Liver (tissue), 9 donors: ENCODE measurements around the gene RNF220. TPM values are rescaled to one million over a fixed set of nuclear protein-coding genes. Genes with fewer than 3 reads are reported as not detected.
A peak's percentile ranks its signal among the peaks of the same experiment; 100 is the strongest.

ENCODE experiments used
- DNase-seq: peaks from one replicate; pipeline ENCODE4 v3.0.0-alpha.2; 2017; ENCODE audit warnings: low spot score
- H3K27ac ChIP-seq, 2 donors: one replicate each; pipeline ENCODE4 v1.7.0; 2013; ENCODE audit warnings: inconsistent platforms in 2 of 2, low read length in 2 of 2, control low read depth in 1 of 2, low read depth in 1 of 2, mild to moderate bottlenecking in 1 of 2
- H3K27me3 ChIP-seq, 4 donors: one replicate each; pipeline versions ENCODE4 v1.6.1 to v1.7.0; 2013; ENCODE audit warnings: low read length in 3 of 4, inconsistent platforms in 1 of 4, mild to moderate bottlenecking in 1 of 4, moderate library complexity in 1 of 4; ENCODE audit not compliant: control insufficient read depth in 4 of 4, insufficient read depth in 4 of 4
- H3K36me3 ChIP-seq, 4 donors: one replicate each; pipeline versions ENCODE4 v1.6.1 to v1.7.0; 2013; ENCODE audit warnings: low read length in 3 of 4, mild to moderate bottlenecking in 3 of 4, low read depth in 1 of 4, moderate library complexity in 1 of 4; ENCODE audit not compliant: control insufficient read depth in 4 of 4, insufficient read depth in 3 of 4
- H3K4me1 ChIP-seq, 4 donors: one replicate each; pipeline versions ENCODE4 v1.6.1 to v1.7.0; 2013; ENCODE audit warnings: low read length in 3 of 4, mild to moderate bottlenecking in 3 of 4, moderate library complexity in 1 of 4; ENCODE audit not compliant: control insufficient read depth in 4 of 4, insufficient read depth in 4 of 4
- H3K4me3 ChIP-seq, 3 donors: one replicate each; pipeline versions ENCODE4 v1.6.1 to v1.7.0; 2013; ENCODE audit warnings: low read length in 3 of 3, control low read depth in 1 of 3, low read depth in 1 of 3, mild to moderate bottlenecking in 1 of 3
- H3K9ac ChIP-seq, 2 donors: one replicate each; pipeline ENCODE4 v1.7.0; 2013; ENCODE audit warnings: low read length in 2 of 2, mild to moderate bottlenecking in 2 of 2, moderate library complexity in 2 of 2, control low read depth in 1 of 2, low read depth in 1 of 2
- H3K9me3 ChIP-seq, 4 donors: one replicate each; pipeline versions ENCODE4 v1.6.1 to v1.7.0; 2013; ENCODE audit warnings: low read length in 3 of 4; ENCODE audit not compliant: control insufficient read depth in 4 of 4
- CTCF ChIP-seq: fragments of 150-350 bp; IDR thresholded peaks from 2 replicates; pipeline ENCODE4 v1.5.1; 2017; ENCODE audit warnings: improper control_type of control experiment, low read depth, low read length; ENCODE audit not compliant: missing input control
- EGR1 ChIP-seq, 2 donors: IDR thresholded peaks; 2 replicates each; pipeline ENCODE4 v1.6.1; 2016 to 2018; ENCODE audit warnings: antibody characterized with exemption in 2 of 2, low read depth in 2 of 2
- FOXA1 ChIP-seq: IDR thresholded peaks from 2 replicates; pipeline ENCODE4 v1.6.1; 2016; ENCODE audit warnings: antibody characterized with exemption
- FOXA2 ChIP-seq: IDR thresholded peaks from 2 replicates; pipeline ENCODE4 v1.6.1; 2016; ENCODE audit warnings: antibody characterized with exemption
- GABPA ChIP-seq, 2 donors: IDR thresholded peaks in 1 of 2; conservative IDR thresholded peaks in 1 of 2; 2 replicates each; pipeline ENCODE4 v1.6.1; 2016; ENCODE audit warnings: antibody characterized with exemption in 2 of 2, mild to moderate bottlenecking in 1 of 2, moderate library complexity in 1 of 2
- HNF4A ChIP-seq, 2 donors: conservative IDR thresholded peaks; 2 replicates each; pipeline ENCODE4 v1.6.1; 2016; ENCODE audit warnings: antibody characterized with exemption in 2 of 2, mild to moderate bottlenecking in 2 of 2
- HNF4G ChIP-seq: IDR thresholded peaks from 2 replicates; pipeline ENCODE4 v1.6.1; 2016; ENCODE audit warnings: antibody characterized with exemption
- JUND ChIP-seq, 2 donors: IDR thresholded peaks; 2 replicates each; pipeline ENCODE4 v1.6.1; 2016; ENCODE audit warnings: antibody characterized with exemption in 2 of 2
- NR2F2 ChIP-seq: IDR thresholded peaks from 2 replicates; pipeline ENCODE4 v1.6.1; 2016; ENCODE audit warnings: antibody characterized with exemption
- RAD21 ChIP-seq, 2 donors: IDR thresholded peaks; 2 replicates each; pipeline ENCODE4 v1.6.1; 2016; ENCODE audit warnings: antibody characterized with exemption in 2 of 2, mild to moderate bottlenecking in 2 of 2
- REST ChIP-seq: IDR thresholded peaks from 2 replicates; pipeline ENCODE4 v1.6.1; 2016; ENCODE audit warnings: antibody characterized with exemption, mild to moderate bottlenecking
- RXRA ChIP-seq, 2 donors: IDR thresholded peaks; 2 replicates each; pipeline ENCODE4 v1.6.1; 2017 to 2018; ENCODE audit warnings: antibody characterized with exemption in 2 of 2, mild to moderate bottlenecking in 1 of 2
- SP1 ChIP-seq: IDR thresholded peaks from 2 replicates; pipeline ENCODE4 v1.6.1; 2018; ENCODE audit warnings: antibody characterized with exemption, mild to moderate bottlenecking
- TAF1 ChIP-seq: conservative IDR thresholded peaks from 2 replicates; pipeline ENCODE4 v1.6.1; 2016; ENCODE audit warnings: antibody characterized with exemption, mild to moderate bottlenecking
- YY1 ChIP-seq: IDR thresholded peaks from 2 replicates; pipeline ENCODE4 v1.6.1; 2016; ENCODE audit warnings: antibody characterized with exemption, mild to moderate bottlenecking
- WGBS: extraction: QIAGEN DNeasy Blood & Tissue Kit; methylation state at CpG from one replicate; pipeline ENCODE4 v1.1.7; 2013; 5-methylcytosine and 5-hydroxymethylcytosine counted together
- polyA plus RNA-seq, 2 donors: library from polyadenylated mRNA; stranded (reverse) in 1 of 2; unstranded in 1 of 2; fragments of 200-250 nt in 1 of 2; fragments of >200 nt in 1 of 2; fragmentation: Nextera tagmentation in 1 of 2; extraction: Ambion mirVana in 1 of 2; gene quantifications; one replicate each; pipeline versions ENCODE4 v1.2.1 to v1.2.3, GENCODE V29; 2013 to 2015
- total RNA-seq, 2 donors: library from RNA; depleted of rRNA; stranded (reverse); fragments of >200 nt; gene quantifications; one replicate each; pipeline ENCODE4 v1.2.3, GENCODE V29; 2014
- TF ChIP-seq, protein P1 (sequence below): IDR thresholded peaks from 2 replicates; pipeline ENCODE4 v1.6.1; 2016; ENCODE audit warnings: antibody characterized with exemption
- donor health status: healthy.
- donor health status: healthy.
- donor health status: healthy.
- donor health status: healthy.
- donor health status: healthy.

The RNF220 gene
- total RNA-seq (10 to 100 TPM; 25.5 to 35.8 TPM), polyA plus RNA-seq (10 to 100 TPM; 18.2 to 26.6 TPM)

- Histone ChIP-seq H3K27me3 (peaks cover 4 to 30% (median 15%) of the 10 kb centered on the region in 4 donors), H3K9ac (no peak within 1 kb of the TSS), H3K9me3 (peaks cover 0 to 12% (median 0%) of the 10 kb centered on the region in 4 donors), H3K4me3 (peak within 1 kb of the TSS in 1 of 3 donors; percentile 31), H3K36me3 (no peaks in the 10 kb centered on the region), H3K4me1 (peaks cover 12 to 41% (median 22%) of the 10 kb centered on the region in 4 donors), H3K27ac (no peak within 1 kb of the TSS)
- WGBS, result 5% methylated on average over 55 of the region's 55 CpGs
- peak; percentile 51 for DNase-seq
- TF ChIP-seq RAD21 (IDR thresholded peaks at IDR 0.05), result peak in 1 of 2 donors; percentile 10
- TF ChIP-seq, protein P1, sequence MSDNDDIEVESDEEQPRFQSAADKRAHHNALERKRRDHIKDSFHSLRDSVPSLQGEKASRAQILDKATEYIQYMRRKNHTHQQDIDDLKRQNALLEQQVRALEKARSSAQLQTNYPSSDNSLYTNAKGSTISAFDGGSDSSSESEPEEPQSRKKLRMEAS, result no peak
Measured at GRCh38 chr1:44405031-44405797, at the start of gene RNF220. Gene RNF220 (plus strand): TSS chr1:44405255.

DNA sequence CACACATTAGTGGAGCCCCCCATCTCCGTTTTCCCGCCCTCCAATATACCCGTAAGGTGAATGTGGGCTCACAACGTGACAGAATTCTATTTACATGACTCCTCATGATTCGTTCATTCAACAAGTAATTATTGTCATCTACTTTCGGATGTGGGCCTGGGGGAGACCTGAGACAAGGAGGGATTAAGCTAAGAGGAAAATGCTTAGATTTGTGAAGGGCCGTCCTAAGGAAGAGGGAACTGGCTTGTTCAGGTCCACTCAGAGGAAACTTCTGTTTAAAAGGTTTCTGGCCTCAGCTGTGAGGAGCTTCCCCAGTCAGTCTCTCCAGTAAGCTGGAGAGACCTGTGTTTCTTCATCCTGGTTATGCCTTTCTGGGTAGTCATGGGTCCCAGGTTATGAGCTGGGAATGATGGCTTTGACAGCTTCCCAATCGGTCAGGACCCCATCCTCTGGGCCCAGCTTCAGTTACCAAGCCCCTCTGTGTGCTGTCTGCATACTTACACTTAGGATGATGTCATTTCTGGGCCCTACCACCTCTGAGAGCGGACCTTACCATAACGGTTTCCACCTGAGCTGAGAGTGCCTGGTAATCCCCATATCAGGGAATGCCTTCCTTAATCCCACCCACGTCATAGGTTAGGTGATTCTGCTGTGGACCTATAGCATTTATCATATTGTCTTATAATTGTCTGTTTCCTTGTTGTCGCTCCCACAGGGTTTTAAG lies 49.3 kb upstream of the RNF220 start:
- Histone ChIP-seq H3K9ac (no peak overlapping the region), H3K9me3 (no peaks in the 10 kb centered on the region), H3K4me1 (peaks cover 3 to 12% (median 11%) of the 10 kb centered on the region in 4 donors), H3K27ac (no peak overlapping the region), H3K27me3 (no peaks in the 10 kb centered on the region), H3K4me3 (peak overlapping the region in 2 of 3 donors; percentile 36 to 51), H3K36me3 (no peaks in the 10 kb centered on the region)
- no peak for DNase-seq
- TF ChIP-seq FOXA2 (no peak), FOXA1 (no peak), EGR1 (IDR thresholded peaks at IDR 0.05; ENCODE audit: low read depth in 2 of 2) (no peak), NR2F2 (no peak), CTCF (no peak), REST (no peak), YY1 (no peak), RAD21 (IDR thresholded peaks at IDR 0.05) (no peak), HNF4G (no peak), GABPA (IDR thresholded peaks at IDR 0.05 in 1 of 2, conservative IDR thresholded peaks at IDR 0.05 in 1 of 2) (no peak), RXRA (IDR thresholded peaks at IDR 0.05) (no peak), SP1 (no peak), JUND (IDR thresholded peaks at IDR 0.05) (no peak), HNF4A (conservative IDR thresholded peaks at IDR 0.05) (no peak), TAF1 (no peak)
- TF ChIP-seq, protein P1, result no peak
- 70% methylated on average over 12 of the region's 12 CpGs for WGBS
